ENCODE measurements around the gene OAF. TPM values are rescaled to one million over a fixed set of nuclear protein-coding genes. Genes with fewer than 3 reads are reported as not detected.

OAF gene
- polyA plus RNA-seq, 2 of the 4 experiments (the other 2 are of a cell fraction): 3.0 to 3.8 TPM

DNA sequence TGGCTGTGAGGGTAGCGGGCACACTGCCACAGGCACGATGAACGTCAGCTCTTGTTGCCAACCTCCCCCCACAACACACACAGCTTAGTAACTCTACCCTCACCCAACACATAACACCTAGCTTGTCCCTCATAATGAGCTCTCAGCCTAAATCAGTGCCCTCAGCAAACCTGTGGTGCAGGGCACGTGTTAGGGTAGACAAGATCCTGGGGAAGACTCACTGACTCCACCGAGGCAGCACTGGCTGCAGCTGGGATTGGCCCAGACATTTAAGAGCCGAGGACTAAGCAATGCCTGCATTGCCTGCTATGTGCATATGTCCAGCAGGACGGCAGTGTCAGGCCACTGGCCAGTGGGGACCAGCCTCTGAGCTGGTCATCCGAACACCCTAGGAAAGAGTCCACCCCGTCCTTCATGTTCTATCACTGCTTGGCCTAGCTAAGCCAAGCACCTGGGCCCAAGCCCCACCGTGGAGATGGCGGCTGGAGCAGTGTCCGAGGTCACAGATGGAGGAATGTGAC lies 40.0 kb upstream of the OAF start:
- Histone ChIP-seq H3K9me3 (no peaks in the 10 kb centered on the region), H3K4me3 (no peak overlapping the region), H3K4me2 (no peak overlapping the region), H3K27ac (no peak overlapping the region), H3K4me1 (0 out of 3 replicates have a peak, but pooled peaks cover 3% of the 10 kb centered on the region)
- CTCF ChIA-PET: interaction anchor here (1.2 to 9.5 kb wide), 12 partner anchors 10 to 690 kb away, joined by 3 to 245 read pairs (median 6); no protein-coding TSS in a partner anchor
- POLR2A ChIA-PET: no interaction called here
- FAIRE-seq (no peak), DNase-seq (ENCODE audit: low read depth in 1 of 2, low spot score in 1 of 2) (no peak), ATAC-seq (no peak)
- no peak for TF ChIP-seq POLR2AphosphoS2 (conservative IDR thresholded peaks at IDR 0.05; ENCODE audit: low read length)
- WGBS (ENCODE audit: missing lambda C conversion rate): 69% methylated on average over 10 of the region's 12 CpGs

DNA sequence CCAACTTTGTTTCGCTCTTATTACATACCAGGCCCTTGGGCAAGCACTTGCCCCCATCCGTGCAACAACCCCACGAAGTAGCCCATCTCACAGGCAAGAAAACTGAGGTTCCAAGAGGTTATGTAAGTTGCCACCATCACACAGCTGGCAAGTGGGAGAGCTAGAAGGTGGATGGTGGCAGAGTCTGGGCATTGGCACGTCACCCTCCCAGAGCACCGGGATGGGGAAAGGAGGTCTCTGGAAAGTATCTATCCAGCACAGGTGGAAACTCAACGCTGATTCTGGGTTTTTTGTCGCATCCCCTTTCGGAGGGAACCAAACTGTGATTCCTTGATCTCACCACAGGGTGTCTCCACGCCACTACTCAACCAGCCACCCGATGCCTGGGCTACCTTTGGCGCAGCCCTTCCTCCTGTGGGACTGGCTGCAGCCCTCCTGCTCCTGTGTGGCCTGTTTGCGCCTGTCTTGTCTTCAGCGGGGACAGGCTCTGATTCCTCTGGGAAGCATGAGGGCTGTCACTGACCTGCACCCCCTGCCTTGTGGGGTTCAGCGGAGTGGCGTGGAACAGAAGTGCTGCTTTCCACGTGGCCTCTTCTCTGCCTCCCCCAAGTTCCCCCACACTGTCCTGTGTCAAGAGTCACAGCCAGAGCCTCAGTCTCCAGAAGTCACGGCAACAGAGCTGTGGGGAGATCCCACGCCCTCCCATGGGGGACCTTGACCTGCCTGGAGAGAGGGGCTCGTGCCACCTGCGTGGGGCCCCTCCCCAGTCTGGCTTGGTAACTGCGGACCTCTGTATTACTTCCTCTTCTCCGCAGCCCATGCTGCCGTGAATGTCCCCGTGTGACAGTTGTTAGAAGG lies 38.5 kb upstream of the OAF start:
- WGBS (ENCODE audit: missing lambda C conversion rate): 31% methylated on average over 12 of the region's 24 CpGs
- DNase-seq (ENCODE audit: low read depth in 1 of 2, low spot score in 1 of 2): peak; percentile 50 to 64
- no peak for FAIRE-seq
- TF ChIP-seq, protein P1, sequence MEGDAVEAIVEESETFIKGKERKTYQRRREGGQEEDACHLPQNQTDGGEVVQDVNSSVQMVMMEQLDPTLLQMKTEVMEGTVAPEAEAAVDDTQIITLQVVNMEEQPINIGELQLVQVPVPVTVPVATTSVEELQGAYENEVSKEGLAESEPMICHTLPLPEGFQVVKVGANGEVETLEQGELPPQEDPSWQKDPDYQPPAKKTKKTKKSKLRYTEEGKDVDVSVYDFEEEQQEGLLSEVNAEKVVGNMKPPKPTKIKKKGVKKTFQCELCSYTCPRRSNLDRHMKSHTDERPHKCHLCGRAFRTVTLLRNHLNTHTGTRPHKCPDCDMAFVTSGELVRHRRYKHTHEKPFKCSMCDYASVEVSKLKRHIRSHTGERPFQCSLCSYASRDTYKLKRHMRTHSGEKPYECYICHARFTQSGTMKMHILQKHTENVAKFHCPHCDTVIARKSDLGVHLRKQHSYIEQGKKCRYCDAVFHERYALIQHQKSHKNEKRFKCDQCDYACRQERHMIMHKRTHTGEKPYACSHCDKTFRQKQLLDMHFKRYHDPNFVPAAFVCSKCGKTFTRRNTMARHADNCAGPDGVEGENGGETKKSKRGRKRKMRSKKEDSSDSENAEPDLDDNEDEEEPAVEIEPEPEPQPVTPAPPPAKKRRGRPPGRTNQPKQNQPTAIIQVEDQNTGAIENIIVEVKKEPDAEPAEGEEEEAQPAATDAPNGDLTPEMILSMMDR (IDR thresholded peaks at IDR 0.05): peak; percentile 56
- TF ChIP-seq NPAS2 (CRISPR knock-in tag; IDR thresholded peaks at IDR 0.05; ENCODE audit: borderline replicate concordance) (no peak), ZNF302 (CRISPR knock-in tag; IDR thresholded peaks at IDR 0.05) (no peak), RAD21 (conservative IDR thresholded peaks at IDR 0.05 in 1 of 2, IDR thresholded peaks at IDR 0.05 in 1 of 2) (peak; percentile 79 to 87), NFE2L2 (conservative IDR thresholded peaks at IDR 0.05; ENCODE audit: low read length) (no peak), FOSL2 (IDR thresholded peaks at IDR 0.05) (no peak), FOSL2 (CRISPR knock-in tag; IDR thresholded peaks at IDR 0.05) (no peak), SMC3 (IDR thresholded peaks at IDR 0.05) (peak; percentile 80), SREBF2 (IDR thresholded peaks at IDR 0.05) (no peak), POLR2A (IDR thresholded peaks at IDR 0.05; ENCODE audit: low read length) (no peak), EHF (CRISPR knock-in tag; IDR thresholded peaks at IDR 0.05) (no peak), RARB (CRISPR knock-in tag; IDR thresholded peaks at IDR 0.05) (no peak)
- TF ChIP-seq, protein P2, sequence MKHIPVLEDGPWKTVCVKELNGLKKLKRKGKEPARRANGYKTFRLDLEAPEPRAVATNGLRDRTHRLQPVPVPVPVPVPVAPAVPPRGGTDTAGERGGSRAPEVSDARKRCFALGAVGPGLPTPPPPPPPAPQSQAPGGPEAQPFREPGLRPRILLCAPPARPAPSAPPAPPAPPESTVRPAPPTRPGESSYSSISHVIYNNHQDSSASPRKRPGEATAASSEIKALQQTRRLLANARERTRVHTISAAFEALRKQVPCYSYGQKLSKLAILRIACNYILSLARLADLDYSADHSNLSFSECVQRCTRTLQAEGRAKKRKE (CRISPR knock-in tag; IDR thresholded peaks at IDR 0.05; ENCODE audit: low read depth): no peak
- TF ChIP-seq, protein P3, sequence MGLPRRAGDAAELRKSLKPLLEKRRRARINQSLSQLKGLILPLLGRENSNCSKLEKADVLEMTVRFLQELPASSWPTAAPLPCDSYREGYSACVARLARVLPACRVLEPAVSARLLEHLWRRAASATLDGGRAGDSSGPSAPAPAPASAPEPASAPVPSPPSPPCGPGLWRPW (IDR thresholded peaks at IDR 0.05): no peak
- TF ChIP-seq, protein P4, sequence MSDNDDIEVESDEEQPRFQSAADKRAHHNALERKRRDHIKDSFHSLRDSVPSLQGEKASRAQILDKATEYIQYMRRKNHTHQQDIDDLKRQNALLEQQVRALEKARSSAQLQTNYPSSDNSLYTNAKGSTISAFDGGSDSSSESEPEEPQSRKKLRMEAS (IDR thresholded peaks at IDR 0.05): no peak
- Histone ChIP-seq H3K4me3 (no peak overlapping the region), H3K4me2 (no peak overlapping the region), H3K4me1 (0 out of 3 replicates have a peak, but pooled peaks cover 3% of the 10 kb centered on the region), H3K27ac (no peak overlapping the region), H3K9me3 (no peaks in the 10 kb centered on the region)
- peak; percentile 55 to 73 for ATAC-seq
- ChIA-PET CTCF (interaction anchor here (0.9 to 9.5 kb wide), 20 partner anchors 9 to 155 kb away, joined by 3 to 245 read pairs (median 4); no protein-coding TSS in a partner anchor), POLR2A (no interaction called here)

DNA sequence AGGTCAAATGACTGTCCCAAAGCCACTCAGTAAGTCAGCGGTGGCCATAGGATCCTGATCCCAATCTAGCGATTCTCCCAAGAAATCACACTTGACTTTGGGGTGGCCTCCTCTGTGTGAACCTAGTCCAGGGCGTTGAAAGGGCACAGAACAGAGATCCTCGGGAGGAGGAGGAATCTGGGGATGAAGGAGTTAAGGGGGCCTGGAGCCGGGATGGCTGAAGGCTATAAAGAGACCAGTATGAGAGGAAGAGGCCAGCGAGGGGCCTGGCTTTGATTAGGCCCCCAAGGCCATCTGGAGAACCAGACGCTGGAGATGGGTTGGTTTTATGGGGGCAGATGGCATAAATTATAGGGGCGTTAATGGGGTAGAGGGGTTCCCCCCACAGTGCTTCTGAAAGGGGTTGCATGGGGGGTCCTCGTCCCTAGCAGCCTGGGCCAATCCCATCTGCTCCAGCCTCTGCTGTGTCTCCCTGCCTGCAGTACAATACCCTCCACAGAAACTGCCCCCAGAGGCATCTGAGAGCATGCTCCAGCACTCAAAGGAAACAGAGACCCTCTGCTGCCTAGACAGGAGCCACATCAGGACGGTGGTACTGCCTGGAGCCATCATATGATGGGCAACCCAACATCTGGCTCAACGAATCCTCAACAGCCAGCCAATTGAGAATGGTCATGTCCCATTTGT lies 37.7 kb upstream of the OAF start:
- ATAC-seq: no peak
- 0 out of 3 replicates have a peak, but pooled peaks cover 3% of the 10 kb centered on the region for H3K4me1 ChIP-seq
- ChIA-PET POLR2A (no interaction called here), CTCF (interaction anchor here (0.9 to 9.5 kb wide), 7 partner anchors 8 to 128 kb away, joined by 3 to 245 read pairs (median 24); no protein-coding TSS in a partner anchor)
- no peaks in the 10 kb centered on the region for H3K9me3 ChIP-seq
- 30% methylated on average over 11 of the region's 11 CpGs for WGBS (ENCODE audit: missing lambda C conversion rate)
- DNase-seq (ENCODE audit: low read depth in 1 of 2, low spot score in 1 of 2): no peak
- H3K27ac ChIP-seq: no peak overlapping the region
- no peak overlapping the region for H3K4me3 ChIP-seq
- no peak overlapping the region for H3K4me2 ChIP-seq
- no peak for FAIRE-seq
- TF ChIP-seq, protein P1 (IDR thresholded peaks at IDR 0.05): no peak
- TF ChIP-seq ESRRA (IDR thresholded peaks at IDR 0.05; ENCODE audit: borderline replicate concordance, low read length): no peak
- TF ChIP-seq, protein P5, sequence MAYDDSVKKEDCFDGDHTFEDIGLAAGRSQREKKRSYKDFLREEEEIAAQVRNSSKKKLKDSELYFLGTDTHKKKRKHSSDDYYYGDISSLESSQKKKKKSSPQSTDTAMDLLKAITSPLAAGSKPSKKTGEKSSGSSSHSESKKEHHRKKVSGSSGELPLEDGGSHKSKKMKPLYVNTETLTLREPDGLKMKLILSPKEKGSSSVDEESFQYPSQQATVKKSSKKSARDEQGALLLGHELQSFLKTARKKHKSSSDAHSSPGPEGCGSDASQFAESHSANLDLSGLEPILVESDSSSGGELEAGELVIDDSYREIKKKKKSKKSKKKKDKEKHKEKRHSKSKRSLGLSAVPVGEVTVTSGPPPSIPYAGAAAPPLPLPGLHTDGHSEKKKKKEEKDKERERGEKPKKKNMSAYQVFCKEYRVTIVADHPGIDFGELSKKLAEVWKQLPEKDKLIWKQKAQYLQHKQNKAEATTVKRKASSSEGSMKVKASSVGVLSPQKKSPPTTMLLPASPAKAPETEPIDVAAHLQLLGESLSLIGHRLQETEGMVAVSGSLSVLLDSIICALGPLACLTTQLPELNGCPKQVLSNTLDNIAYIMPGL (CRISPR knock-in tag; IDR thresholded peaks at IDR 0.05; ENCODE audit: borderline replicate concordance): no peak
- no peak for TF ChIP-seq FOSL2 (IDR thresholded peaks at IDR 0.05)
- no peak for TF ChIP-seq FOSL2 (CRISPR knock-in tag; IDR thresholded peaks at IDR 0.05)
- TF ChIP-seq, protein P4 (IDR thresholded peaks at IDR 0.05): no peak
- TF ChIP-seq, protein P6, sequence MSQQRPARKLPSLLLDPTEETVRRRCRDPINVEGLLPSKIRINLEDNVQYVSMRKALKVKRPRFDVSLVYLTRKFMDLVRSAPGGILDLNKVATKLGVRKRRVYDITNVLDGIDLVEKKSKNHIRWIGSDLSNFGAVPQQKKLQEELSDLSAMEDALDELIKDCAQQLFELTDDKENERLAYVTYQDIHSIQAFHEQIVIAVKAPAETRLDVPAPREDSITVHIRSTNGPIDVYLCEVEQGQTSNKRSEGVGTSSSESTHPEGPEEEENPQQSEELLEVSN (IDR thresholded peaks at IDR 0.05; ENCODE audit: borderline replicate concordance, low read depth): no peak

Data from A549 (cell line).